ENCODE measurements around the gene CSNK2B.

- TF ChIP-seq CHD2 (IDR thresholded peaks at IDR 0.05; ENCODE audit: low read length, partially characterized antibody) (no peak), POLR2A (IDR thresholded peaks at IDR 0.05; ENCODE audit: low read length) (no peak), CTCF (IDR thresholded peaks at IDR 0.05) (no peak), MAX (IDR thresholded peaks at IDR 0.05) (no peak), CEBPB (IDR thresholded peaks at IDR 0.05) (no peak), EHF (CRISPR knock-in tag; IDR thresholded peaks at IDR 0.05) (no peak), RFX5 (IDR thresholded peaks at IDR 0.05) (no peak), JUN (IDR thresholded peaks at IDR 0.05) (no peak), SMC3 (IDR thresholded peaks at IDR 0.05) (no peak)
Observed at GRCh38 chr6:31621320-31621939, 44.5 kb upstream of the CSNK2B start.
